Measurements from ENCODE around the gene IGFBP6. TPM values are rescaled to one million over a fixed set of nuclear protein-coding genes. Genes with fewer than 3 reads are reported as not detected.

Gene IGFBP6
- total and polyA plus RNA-seq, 8 donors = 2.2 to 32.8 (median 14.6) TPM

DNA sequence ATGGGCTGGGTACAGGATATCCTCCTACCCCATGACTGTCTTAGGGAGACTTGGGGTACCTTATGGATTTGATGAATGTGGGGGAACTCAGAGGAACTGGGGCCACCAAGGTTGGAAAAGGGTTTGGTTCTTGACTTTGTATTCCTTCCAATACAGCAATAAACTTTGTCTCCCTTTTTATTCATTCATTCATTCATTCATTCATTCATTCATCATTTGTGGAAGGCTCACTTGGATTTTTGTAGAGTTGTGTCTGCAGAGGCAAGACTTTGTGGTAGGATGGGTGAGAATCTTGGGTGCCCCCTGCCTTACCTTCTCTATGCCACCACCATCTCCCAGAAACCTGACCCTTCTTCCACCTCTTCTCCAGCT is 26.9 kb downstream of the IGFBP6 start:
- DNase-seq (no peak), FAIRE-seq (no peak), ATAC-seq (no peak)
- no peaks in the 10 kb centered on the region for H3K27me3 ChIP-seq
- no peak overlapping the region for H3K4me3 ChIP-seq
- intact Hi-C loops (cut with DNase I) = no loop called here
- no peaks in the 10 kb centered on the region for H3K4me1 ChIP-seq
- no peaks in the 10 kb centered on the region for H3K9me3 ChIP-seq
- H3K36me3 ChIP-seq = no peaks in the 10 kb centered on the region
- TF ChIP-seq, protein P1, sequence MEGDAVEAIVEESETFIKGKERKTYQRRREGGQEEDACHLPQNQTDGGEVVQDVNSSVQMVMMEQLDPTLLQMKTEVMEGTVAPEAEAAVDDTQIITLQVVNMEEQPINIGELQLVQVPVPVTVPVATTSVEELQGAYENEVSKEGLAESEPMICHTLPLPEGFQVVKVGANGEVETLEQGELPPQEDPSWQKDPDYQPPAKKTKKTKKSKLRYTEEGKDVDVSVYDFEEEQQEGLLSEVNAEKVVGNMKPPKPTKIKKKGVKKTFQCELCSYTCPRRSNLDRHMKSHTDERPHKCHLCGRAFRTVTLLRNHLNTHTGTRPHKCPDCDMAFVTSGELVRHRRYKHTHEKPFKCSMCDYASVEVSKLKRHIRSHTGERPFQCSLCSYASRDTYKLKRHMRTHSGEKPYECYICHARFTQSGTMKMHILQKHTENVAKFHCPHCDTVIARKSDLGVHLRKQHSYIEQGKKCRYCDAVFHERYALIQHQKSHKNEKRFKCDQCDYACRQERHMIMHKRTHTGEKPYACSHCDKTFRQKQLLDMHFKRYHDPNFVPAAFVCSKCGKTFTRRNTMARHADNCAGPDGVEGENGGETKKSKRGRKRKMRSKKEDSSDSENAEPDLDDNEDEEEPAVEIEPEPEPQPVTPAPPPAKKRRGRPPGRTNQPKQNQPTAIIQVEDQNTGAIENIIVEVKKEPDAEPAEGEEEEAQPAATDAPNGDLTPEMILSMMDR (IDR thresholded peaks at IDR 0.05) = no peak
- H3K27ac ChIP-seq = no peak overlapping the region

DNA sequence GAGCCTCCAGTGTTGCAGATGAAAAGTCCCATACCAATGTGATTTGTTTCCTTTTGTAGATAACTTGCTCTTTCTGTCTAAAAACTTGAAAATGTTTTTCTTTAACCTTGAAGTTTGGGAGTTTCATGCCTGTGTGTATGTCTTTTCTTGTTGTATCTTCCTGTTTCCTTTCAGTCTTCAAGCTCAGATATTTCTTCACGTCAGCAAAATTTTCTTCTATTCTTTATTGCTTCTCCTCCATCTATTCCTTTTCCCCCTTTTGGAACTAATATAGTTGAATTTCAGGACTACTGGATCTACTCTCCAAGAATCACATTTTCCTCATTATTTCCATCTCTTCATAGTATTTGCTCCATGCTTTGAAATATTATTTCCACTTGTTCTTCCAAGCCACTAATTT is 29.7 kb downstream of the IGFBP6 start:
- FAIRE-seq = no peak

GRCh38 chr12:53128780-53129569 is 31.5 kb downstream of the IGFBP6 start:
- no peak for DNase-seq
- no peak for ATAC-seq
- no peak overlapping the region for H3K4me3 ChIP-seq
- no peaks in the 10 kb centered on the region for H3K4me1 ChIP-seq
- no peak for FAIRE-seq
- H3K9me3 ChIP-seq = no peaks in the 10 kb centered on the region
- no peak overlapping the region for H3K27ac ChIP-seq
- 61 to 82% methylated on average over 10 of the region's 10 CpGs for WGBS, 2 donors
- intact Hi-C loops (cut with DNase I) = no loop called here
- TF ChIP-seq, protein P1 (IDR thresholded peaks at IDR 0.05) = no peak
- no peaks in the 10 kb centered on the region for H3K27me3 ChIP-seq
- no peaks in the 10 kb centered on the region for H3K36me3 ChIP-seq

More for the DNA sequence above, 29.7 kb downstream of the IGFBP6 start:
- H3K4me1 ChIP-seq = no peaks in the 10 kb centered on the region
- no peak overlapping the region for H3K4me3 ChIP-seq
- no peaks in the 10 kb centered on the region for H3K27me3 ChIP-seq
- H3K27ac ChIP-seq = no peak overlapping the region
- WGBS, 2 donors = 75 to 94% methylated on average over 1 of the region's 1 CpG
- DNase-seq = no peak
- H3K9me3 ChIP-seq = no peaks in the 10 kb centered on the region
- no peak for ATAC-seq
- H3K36me3 ChIP-seq = no peaks in the 10 kb centered on the region
- intact Hi-C loops (cut with DNase I) = no loop called here
- TF ChIP-seq, protein P1 (IDR thresholded peaks at IDR 0.05) = no peak

DNA sequence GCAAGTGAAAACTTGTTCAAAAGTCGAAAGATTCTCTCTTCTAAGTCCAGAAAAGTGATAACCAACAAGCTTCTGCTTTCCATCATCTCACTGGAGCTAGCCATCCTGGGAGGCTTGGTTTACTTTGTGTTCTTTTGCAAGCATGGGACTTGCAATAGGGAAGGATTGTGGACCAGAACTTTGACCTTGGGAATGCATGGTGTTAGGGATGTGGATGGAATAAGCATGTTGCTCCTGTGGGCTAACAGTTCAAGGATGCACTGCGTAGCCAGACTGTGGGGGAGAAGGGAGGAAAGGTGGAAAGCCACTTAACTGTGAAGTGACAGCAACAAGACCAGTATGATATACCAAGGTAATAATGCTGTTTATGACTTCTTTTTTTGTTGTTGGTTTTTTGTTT is 34.4 kb downstream of the IGFBP6 start:
- WGBS, 2 donors = 73% methylated on average over 2 of the region's 2 CpGs
- intact Hi-C loops (cut with DNase I) = no loop called here
- Histone ChIP-seq H3K4me1 (no peaks in the 10 kb centered on the region), H3K36me3 (no peaks in the 10 kb centered on the region), H3K27ac (no peak overlapping the region), H3K4me3 (no peak overlapping the region), H3K9me3 (no peaks in the 10 kb centered on the region), H3K27me3 (no peaks in the 10 kb centered on the region)
- FAIRE-seq = no peak
- TF ChIP-seq, protein P1 (IDR thresholded peaks at IDR 0.05) = no peak
- no peak for ATAC-seq
- no peak for DNase-seq

DNA sequence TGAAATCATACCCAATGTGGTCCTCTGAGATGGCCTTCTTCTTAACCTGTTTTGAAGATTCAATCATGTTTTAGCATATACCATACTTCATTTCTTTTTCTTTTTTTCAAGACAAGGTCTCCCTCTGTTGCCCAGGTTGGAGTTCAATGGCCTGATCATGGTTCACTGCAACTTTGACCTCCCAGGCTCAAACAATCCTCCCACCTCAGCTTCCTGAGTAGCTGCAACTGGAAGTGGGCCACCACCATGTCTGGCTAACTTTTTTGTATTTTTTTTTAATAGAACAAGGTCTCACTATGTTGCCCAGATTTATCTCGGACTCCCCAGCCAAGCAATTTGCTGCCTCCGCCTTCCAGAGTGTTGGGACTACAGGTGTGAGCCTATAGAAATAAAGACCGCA is 36.3 kb downstream of the IGFBP6 start:
- no peak for ATAC-seq
- no peak for FAIRE-seq

More for the DNA sequence above, 36.3 kb downstream of the IGFBP6 start:
- intact Hi-C loops (cut with DNase I) = no loop called here
- Histone ChIP-seq H3K4me3 (no peak overlapping the region), H3K27me3 (no peaks in the 10 kb centered on the region), H3K36me3 (no peaks in the 10 kb centered on the region), H3K4me1 (no peaks in the 10 kb centered on the region), H3K9me3 (no peaks in the 10 kb centered on the region), H3K27ac (no peak overlapping the region)
- WGBS, 2 donors = 93 to 94% methylated on average over 3 of the region's 3 CpGs
- TF ChIP-seq, protein P1 (IDR thresholded peaks at IDR 0.05) = no peak
- no peak for DNase-seq

Measured in pancreas (tissue), 10 donors.